Keratinocyte (primary cell): ENCODE data around the gene C1orf56. TPM values are rescaled to one million over a fixed set of nuclear protein-coding genes. Genes with fewer than 3 reads are reported as not detected.

Experiments
- DNase-seq: peaks from one replicate; pipeline ENCODE4 v3.0.0-alpha.2; 2011; ENCODE audit warnings: low read depth, missing footprints, low spot score
- FAIRE-seq: peaks from 2 replicates; lab custom pipeline; 2011; peaks lifted over from hg19 to GRCh38; lab: Jason Lieb, UNC
- H2AFZ ChIP-seq: 2 replicates; pipeline ENCODE4 v1.6.0; 2012; ENCODE audit warnings: low read length, control low read depth, inconsistent platforms; ENCODE audit not compliant: control insufficient read depth
- H3K27ac ChIP-seq: 2 replicates; pipeline ENCODE4 v1.5.1; 2011; ENCODE audit warnings: low read length; ENCODE audit not compliant: control insufficient read depth, insufficient read depth
- H3K27me3 ChIP-seq: 3 replicates; pipeline ENCODE4 v1.6.0; 2011; ENCODE audit warnings: low read length; ENCODE audit not compliant: control insufficient read depth, insufficient read depth; ENCODE audit errors: extremely low read depth
- H3K36me3 ChIP-seq, 2 experiments: 2 replicates in 1 of 2; 3 replicates in 1 of 2; pipeline ENCODE4 v1.5.1; 2011; ENCODE audit warnings: low read length in 2 of 2, mild to moderate bottlenecking in 1 of 2; ENCODE audit not compliant: control insufficient read depth in 2 of 2, insufficient read depth in 2 of 2; ENCODE audit errors: extremely low read depth in 1 of 2
- H3K4me1 ChIP-seq: 3 replicates; pipeline ENCODE4 v1.5.1; 2011; ENCODE audit warnings: low read length; ENCODE audit not compliant: control insufficient read depth, insufficient read depth; ENCODE audit errors: extremely low read depth
- H3K4me2 ChIP-seq: 3 replicates; pipeline ENCODE4 v1.6.0; 2011; ENCODE audit warnings: low read depth, low read length; ENCODE audit not compliant: control insufficient read depth, insufficient read depth; ENCODE audit errors: extremely low read depth
- H3K4me3 ChIP-seq, 3 experiments: fragments of 200-600 bp in 1 of 3; sonication (generic) in 1 of 3; 2 replicates in 2 of 3; 3 replicates in 1 of 3; pipeline ENCODE4 v1.5.1; 2011 to 2016; ENCODE audit warnings: low read length in 3 of 3, mild to moderate bottlenecking in 3 of 3, control low read depth in 2 of 3, inconsistent platforms in 1 of 3, low read depth in 1 of 3, mixed read lengths in 1 of 3, mixed run types in 1 of 3, moderate library complexity in 1 of 3; ENCODE audit not compliant: control insufficient read depth in 2 of 3, insufficient read depth in 2 of 3; ENCODE audit errors: extremely low read depth in 1 of 3
- H3K79me2 ChIP-seq: 2 replicates; pipeline ENCODE4 v1.6.0; 2012; ENCODE audit warnings: low read length; ENCODE audit not compliant: control insufficient read depth, insufficient read depth
- H3K9ac ChIP-seq: 3 replicates; pipeline ENCODE4 v1.6.0; 2011; ENCODE audit warnings: low read length; ENCODE audit not compliant: control insufficient read depth, insufficient read depth; ENCODE audit errors: extremely low read depth
- H3K9me1 ChIP-seq: 3 replicates; pipeline ENCODE4 v1.6.0; 2011; ENCODE audit warnings: low read length; ENCODE audit not compliant: control insufficient read depth, insufficient read depth; ENCODE audit errors: extremely low read depth
- H3K9me3 ChIP-seq: 2 replicates; pipeline ENCODE4 v1.5.1; 2012; ENCODE audit warnings: low read depth, low read length; ENCODE audit not compliant: control insufficient read depth
- H4K20me1 ChIP-seq: 3 replicates; pipeline ENCODE4 v1.6.0; 2011; ENCODE audit warnings: low read length; ENCODE audit not compliant: control insufficient read depth, insufficient read depth; ENCODE audit errors: extremely low read depth
- EZH2 ChIP-seq: IDR thresholded peaks from one replicate; pipeline ENCODE4 v1.6.1; 2012; ENCODE audit warnings: inconsistent platforms, mild to moderate bottlenecking, low read length, moderate library complexity
- dilution Hi-C: fragments of 300-500 bp; cut with MboI; formaldehyde crosslinking; loops from one replicate; pipeline ENCODE4 v1.7.0; 2020; ENCODE audit warnings: low sequenced_read_pairs; ENCODE audit not compliant: extremely low pct_ligation_motif_present
- polyA plus RNA-seq, 5 experiments: library from polyadenylated mRNA; depleted of rRNA in 3 of 5; stranded (reverse) in 3 of 5; stranded (forward) in 1 of 5; unstranded in 1 of 5; fragments of >200 nt; gene quantifications; 1 replicate in 1 of 5; 2 replicates in 3 of 5; 3 replicates in 1 of 5; pipeline versions ENCODE4 v1.2.1 to v1.2.3, GENCODE V29; 2011 to 2012; ENCODE audit warnings: missing spikeins in 2 of 5, low read depth in 1 of 5, low replicate concordance in 1 of 5
- TF ChIP-seq, protein P1 (sequence below), 3 experiments: IDR thresholded peaks in 1 of 3; conservative IDR thresholded peaks in 1 of 3; optimal IDR thresholded peaks in 1 of 3; 2 replicates in 2 of 3; 3 replicates in 1 of 3; pipeline versions ENCODE3 to v1.5.1; 2011; ENCODE audit warnings: low read length in 3 of 3, mild to moderate bottlenecking in 3 of 3, moderate library complexity in 2 of 3, control low read depth in 1 of 3, inconsistent platforms in 1 of 3; ENCODE audit not compliant: insufficient read depth in 2 of 3; ENCODE audit errors: extremely low read depth in 1 of 3

C1orf56 gene
- polyA plus RNA-seq, 1 donor (not counting 4 experiments of a cell fraction or from before 2014, with no cell fraction given), result 0.26 TPM

DNA sequence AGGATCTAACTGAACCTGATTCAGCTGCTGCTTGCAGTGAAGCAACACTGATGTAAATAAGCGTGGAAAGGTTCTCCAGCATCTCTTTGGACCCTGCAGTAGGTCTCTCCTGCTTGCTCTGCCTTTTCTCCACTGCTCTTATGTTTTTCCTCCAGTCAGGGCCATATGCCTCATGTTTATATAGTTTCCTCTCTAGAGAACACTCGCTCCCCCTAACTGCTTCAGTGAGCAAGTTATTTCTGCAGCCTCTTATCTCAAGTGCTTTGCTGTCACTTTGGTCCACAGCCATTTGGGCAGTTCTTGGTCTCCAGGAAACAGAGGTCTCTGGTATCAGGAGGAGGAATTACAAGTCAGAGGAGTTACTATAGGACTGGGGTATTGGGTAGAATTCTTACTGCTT lies 34.0 kb upstream of the C1orf56 start:
- no peak for FAIRE-seq
- no peak for DNase-seq
- H2AFZ ChIP-seq, result no peak overlapping the region
- H3K27me3 ChIP-seq, result no peaks in the 10 kb centered on the region
- no peak for TF ChIP-seq EZH2
- TF ChIP-seq, protein P1, sequence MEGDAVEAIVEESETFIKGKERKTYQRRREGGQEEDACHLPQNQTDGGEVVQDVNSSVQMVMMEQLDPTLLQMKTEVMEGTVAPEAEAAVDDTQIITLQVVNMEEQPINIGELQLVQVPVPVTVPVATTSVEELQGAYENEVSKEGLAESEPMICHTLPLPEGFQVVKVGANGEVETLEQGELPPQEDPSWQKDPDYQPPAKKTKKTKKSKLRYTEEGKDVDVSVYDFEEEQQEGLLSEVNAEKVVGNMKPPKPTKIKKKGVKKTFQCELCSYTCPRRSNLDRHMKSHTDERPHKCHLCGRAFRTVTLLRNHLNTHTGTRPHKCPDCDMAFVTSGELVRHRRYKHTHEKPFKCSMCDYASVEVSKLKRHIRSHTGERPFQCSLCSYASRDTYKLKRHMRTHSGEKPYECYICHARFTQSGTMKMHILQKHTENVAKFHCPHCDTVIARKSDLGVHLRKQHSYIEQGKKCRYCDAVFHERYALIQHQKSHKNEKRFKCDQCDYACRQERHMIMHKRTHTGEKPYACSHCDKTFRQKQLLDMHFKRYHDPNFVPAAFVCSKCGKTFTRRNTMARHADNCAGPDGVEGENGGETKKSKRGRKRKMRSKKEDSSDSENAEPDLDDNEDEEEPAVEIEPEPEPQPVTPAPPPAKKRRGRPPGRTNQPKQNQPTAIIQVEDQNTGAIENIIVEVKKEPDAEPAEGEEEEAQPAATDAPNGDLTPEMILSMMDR (optimal IDR thresholded peaks at IDR 0.05 in 1 of 3, IDR thresholded peaks at IDR 0.05 in 1 of 3, conservative IDR thresholded peaks at IDR 0.05 in 1 of 3; ENCODE audit: extremely low read depth in 1 of 3, insufficient read depth in 2 of 3, low read length in 3 of 3), result no peak
- no peak overlapping the region for H3K4me2 ChIP-seq
- H3K79me2 ChIP-seq, result no peaks in the 10 kb centered on the region
- dilution Hi-C loops, result no loop called here
- H4K20me1 ChIP-seq, result no peaks in the 10 kb centered on the region
- H3K9me1 ChIP-seq, result peaks cover 2% of the 10 kb centered on the region
- no peaks in the 10 kb centered on the region for H3K9me3 ChIP-seq
- no peak overlapping the region for H3K27ac ChIP-seq
- peaks cover 11% of the 10 kb centered on the region for H3K4me1 ChIP-seq
- H3K9ac ChIP-seq, result no peak overlapping the region
- H3K36me3 ChIP-seq, result peaks cover 0 to 6% of the 10 kb centered on the region in 2 experiments
- no peak overlapping the region for H3K4me3 ChIP-seq

DNA sequence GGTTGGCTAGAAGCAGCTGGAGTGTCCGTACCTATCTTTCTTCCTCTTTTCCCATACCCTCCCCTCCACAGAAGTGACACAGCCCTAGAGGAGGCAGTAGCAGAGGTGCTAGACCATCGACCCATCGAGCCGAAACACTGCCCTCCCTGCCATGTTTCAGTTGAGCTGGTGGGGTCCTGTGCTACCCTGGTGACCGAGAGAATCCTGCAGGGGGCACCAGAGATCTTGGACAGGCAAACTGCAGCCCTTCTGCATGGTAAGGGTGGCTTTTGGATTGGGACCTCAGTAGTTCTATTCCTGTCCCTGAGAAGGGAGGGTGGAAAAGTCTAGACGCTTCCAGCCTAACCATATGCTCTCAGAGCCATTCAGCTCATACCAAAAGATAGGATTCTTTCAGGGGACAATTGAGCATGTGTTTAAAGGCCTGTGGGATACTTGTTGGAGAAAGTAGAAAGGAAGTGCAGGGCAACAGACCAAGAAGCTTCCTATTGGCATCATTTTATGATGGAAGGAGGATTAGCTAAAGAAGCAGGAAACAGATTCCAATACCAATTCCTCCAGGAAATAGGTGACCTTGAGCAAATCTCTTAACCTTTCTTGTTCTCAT lies 22.9 kb upstream of the C1orf56 start:
- H4K20me1 ChIP-seq, result no peaks in the 10 kb centered on the region
- FAIRE-seq (peak; percentile 13), DNase-seq (no peak)
- H3K36me3 ChIP-seq, result peaks cover 4 to 15% of the 10 kb centered on the region in 2 experiments
- H3K27ac ChIP-seq, result no peak overlapping the region
- H2AFZ ChIP-seq, result no peak overlapping the region
- dilution Hi-C loops, result no loop called here
- H3K9ac ChIP-seq, result no peak overlapping the region
- no peaks in the 10 kb centered on the region for H3K4me1 ChIP-seq
- H3K4me2 ChIP-seq, result no peak overlapping the region
- no peaks in the 10 kb centered on the region for H3K79me2 ChIP-seq
- H3K9me3 ChIP-seq, result no peaks in the 10 kb centered on the region
- TF ChIP-seq, protein P1 (optimal IDR thresholded peaks at IDR 0.05 in 1 of 3, IDR thresholded peaks at IDR 0.05 in 1 of 3, conservative IDR thresholded peaks at IDR 0.05 in 1 of 3; ENCODE audit: extremely low read depth in 1 of 3, insufficient read depth in 2 of 3, low read length in 3 of 3), result peak; percentile 81 to 91 (median 86)
- no peak for TF ChIP-seq EZH2
- no peak overlapping the region for H3K4me3 ChIP-seq
- no peaks in the 10 kb centered on the region for H3K27me3 ChIP-seq
- H3K9me1 ChIP-seq, result no peaks in the 10 kb centered on the region
